SKM-1 (cell line): ENCODE measurements around the gene MLXIPL.
"Not testable (repeated sequence)": the region's sequence is repeated elsewhere in the genome, so short reads cannot be mapped to it uniquely, and the experiment has no call there.

ENCODE experiments used
- DNase-seq: peaks from one replicate; lab custom pipeline; 2025; ENCODE audit not compliant: unreplicated experiment; lab: John Stamatoyannopoulos, UW

Gene MLXIPL

DNA sequence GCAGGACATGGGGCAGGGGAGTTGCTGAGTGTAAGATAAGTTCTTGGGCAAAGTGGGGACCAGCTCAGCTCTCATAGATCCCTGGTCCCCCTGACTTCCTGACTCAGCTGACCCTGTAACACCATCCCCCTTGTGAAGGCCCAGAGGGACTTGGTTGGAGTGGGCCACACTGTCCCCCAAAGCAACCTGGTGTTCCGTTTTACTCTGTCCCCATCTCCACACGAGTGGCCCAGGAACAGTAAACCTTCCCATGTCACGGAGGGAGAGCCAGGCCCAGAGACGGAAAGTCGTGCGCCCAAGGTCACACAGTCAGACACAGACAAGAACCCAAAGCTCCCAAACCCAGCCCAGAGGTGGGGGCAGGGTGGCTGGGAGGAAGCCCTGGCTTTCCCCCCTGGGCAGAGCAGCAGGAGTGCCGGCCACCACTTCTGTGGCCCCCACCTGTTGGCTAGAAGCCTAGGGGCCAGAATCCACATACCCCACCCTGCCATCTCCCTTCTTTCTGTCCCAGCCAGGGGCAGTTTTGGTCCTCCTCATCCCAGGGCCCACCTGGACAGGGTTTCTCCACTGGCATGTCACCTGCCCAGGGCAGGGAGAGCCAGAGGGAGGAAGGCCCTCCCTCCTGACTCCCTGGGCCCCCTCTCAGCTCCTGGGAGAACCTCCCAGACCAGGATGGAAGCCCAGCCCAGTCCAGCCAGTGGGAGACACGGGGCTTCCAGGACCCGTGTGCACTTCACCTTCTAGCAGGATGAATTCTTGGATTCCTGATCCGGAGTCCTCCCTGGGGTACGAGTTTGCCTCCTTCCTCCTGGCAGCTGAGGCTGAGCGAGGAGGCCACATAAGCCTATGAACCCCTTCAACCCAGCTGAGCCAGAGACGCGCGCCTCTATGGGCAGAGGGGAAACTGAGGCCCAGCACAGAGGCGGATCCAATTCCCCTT lies 22.7 kb upstream of the MLXIPL start:
- DNase-seq, result no peak

DNA sequence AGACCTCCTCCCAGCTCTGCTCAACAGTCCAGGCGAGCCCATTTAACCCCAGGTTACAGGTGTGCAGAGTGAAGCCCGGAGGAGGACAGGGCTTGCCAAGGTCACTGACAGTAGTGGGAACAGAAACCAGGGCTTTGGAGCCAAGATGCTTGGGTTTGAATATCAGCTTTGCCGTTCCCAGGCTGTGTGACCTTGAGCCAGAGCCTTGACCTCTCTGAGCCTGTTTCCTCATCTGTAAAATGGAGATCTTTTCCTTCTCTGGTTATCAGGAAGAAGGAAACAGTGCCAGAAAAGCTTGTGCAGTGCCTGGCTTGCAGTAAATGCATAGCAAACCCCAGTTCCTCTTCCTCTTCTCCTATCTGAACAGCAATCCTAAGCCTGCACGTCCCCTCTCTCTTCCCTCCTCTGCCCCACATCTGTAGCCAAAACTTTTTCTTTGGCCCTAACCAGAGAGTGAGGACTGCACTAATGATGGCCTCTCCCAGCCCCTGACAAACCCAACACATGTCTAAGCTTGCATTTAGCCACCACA lies 21.4 kb upstream of the MLXIPL start:
- no peak for DNase-seq

GRCh38 chr7:73644688-73645286 lies 20.5 kb upstream of the MLXIPL start:
- no peak for DNase-seq

DNA sequence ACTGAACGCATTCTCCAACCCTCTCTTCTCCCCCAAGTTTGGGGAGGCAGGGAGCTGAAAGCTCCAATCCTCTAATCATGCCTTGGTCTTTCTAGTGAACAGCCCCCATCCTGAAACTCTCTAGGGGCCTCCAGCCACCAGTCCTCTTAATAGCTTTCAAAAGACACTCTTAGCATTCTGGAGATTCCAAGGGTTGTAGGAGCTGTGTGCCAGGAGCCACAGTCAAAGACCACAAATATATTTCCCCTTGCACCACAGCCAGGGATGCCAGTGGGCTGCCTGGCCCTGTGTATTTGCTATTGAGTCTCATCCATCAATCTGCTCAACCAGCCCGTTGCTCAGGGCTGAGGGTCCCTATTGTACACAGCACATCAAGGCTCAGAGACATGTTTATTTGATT lies 18.5 kb upstream of the MLXIPL start:
- DNase-seq, result no peak

DNA sequence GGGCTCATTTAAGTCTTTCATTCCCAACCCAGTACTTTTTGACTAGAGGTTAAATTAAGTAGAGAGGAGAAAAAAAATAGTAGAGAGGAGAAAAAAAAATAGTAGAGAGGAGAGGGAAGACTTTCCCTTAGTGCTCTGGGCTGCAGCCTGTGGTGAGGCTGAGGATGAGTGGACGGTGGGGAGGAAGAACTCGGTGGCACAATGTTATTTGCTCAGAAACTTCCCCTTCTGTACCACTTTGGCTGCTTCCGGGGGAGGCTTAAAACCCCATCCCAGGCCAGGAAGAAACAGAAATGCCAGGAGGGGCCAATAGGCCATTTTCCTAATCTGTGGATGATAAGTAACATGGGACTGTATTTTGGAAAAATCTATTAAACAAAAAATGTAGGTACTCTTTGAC lies 14.6 kb upstream of the MLXIPL start:
- DNase-seq, result no peak

DNA sequence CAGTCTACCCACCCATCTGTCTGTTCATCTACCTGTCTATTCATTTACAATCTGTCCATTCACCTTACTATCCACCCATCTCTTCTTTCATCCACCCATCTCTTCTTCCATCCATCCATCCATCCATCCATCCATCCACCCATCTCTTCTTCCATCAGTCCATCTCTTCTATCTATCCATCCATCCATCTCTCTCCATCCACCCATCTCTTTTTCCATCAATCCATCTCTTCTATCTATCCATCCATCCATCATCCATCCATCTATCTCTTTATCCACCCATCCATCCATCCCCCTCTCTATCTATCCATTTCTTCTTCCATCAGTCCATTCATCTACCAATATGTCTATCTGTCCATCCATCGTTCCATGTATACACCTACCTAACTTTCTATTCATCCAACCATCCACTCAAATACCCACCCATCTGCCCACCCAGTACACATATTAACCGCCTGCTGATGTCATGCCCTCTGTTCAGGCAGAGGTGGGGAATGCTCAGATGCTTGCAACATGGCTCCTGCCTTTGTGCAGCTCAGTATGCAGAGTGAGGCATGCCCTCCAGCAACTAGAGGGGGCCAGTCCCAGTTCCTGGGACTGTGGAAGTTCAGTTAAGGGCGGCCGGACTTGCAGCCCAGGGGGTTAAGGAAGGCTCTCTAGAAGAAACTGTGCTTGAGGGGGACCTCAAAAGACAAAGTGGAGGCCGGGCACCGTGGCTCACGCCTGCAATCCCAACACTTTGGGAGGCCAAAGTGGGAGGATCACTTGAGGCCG lies 11.3 kb upstream of the MLXIPL start:
- no peak for DNase-seq

DNA sequence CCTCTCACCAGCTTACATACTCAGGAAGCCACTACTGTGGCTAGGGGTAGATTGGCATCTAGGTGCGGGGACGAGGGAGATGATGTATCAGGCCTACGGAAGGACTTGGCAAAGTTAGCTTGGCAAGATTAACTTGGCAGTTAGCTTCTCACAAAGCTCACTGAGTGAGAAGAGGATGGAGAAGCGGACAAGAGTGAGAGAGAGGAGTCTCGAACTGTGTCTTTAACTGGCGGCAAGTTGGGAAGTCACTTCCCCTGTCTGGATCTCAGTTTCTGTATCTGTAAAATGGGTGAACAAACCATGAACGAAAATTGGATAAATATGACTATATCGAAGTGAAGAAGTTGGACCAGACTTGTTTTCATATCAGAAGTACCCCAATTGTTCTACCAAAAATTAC lies 9.5 kb upstream of the MLXIPL start:
- DNase-seq, result no peak

GRCh38 chr7:73633323-73633722 lies 9.0 kb upstream of the MLXIPL start:
- no peak for DNase-seq

DNA sequence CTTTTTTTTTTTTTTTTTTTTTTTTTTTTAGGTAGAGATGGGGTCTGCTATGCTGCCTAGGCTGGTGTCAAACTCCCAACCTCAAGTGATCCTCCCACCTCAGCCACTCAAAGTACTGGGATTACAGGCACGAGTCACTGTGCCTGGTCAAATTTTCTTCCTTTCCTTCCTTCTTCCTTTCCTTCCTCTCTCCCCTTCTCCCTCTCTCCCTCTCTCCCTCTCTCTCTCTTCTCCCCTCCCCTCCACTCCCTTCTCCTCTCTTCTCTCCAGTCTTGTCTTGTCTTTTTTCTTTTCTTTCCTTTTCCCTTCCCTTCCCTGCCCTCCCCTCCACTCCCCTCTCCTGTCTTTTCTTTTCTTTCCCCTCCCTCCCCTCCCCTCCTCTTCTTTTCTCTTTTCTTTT lies 7.2 kb upstream of the MLXIPL start:
- DNase-seq, result no peak

- no peak for DNase-seq
Measured at GRCh38 chr7:73628504-73628903, 4.2 kb upstream of the MLXIPL start.

DNA sequence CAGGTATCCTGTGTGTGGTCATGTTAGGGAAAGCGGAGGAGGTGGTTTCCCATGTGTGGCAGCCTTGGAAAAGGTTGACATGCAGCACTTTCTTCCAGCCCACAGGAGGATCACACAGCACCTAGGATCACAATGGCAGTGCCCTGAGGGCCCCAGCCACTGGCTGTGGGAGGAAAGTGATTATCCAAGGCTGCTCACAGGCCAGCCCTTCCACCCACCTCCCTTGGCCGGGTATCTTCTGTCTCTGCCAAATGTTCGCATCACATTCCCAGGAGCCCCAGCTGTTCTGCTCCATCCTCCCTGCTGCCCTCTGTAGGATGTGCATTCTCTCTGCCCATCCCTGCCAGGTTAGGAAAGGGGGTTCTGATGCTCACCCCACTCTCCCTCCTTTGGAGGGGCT lies 2.5 kb upstream of the MLXIPL start:
- DNase-seq, result no peak

DNA sequence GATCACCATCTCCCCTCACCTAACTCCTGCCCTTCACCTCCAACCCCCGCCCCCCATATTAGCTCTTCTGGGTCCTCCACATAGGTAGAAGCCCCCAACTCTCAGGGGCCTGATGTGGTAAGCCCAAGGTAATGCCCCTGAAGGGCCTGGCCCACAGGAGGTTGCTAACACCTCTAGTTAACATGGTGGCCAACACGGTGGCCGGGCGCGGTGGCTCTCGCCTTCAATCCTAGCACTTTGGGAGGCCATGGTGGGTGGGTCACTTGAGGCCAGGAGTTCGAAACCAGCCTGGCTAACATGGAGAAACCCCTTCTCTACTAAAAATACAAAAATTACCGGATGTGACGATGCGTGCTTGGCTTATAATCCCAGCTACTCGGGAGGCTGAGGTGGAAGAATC lies 954 bp upstream of the MLXIPL start:
- DNase-seq, result no peak

DNA sequence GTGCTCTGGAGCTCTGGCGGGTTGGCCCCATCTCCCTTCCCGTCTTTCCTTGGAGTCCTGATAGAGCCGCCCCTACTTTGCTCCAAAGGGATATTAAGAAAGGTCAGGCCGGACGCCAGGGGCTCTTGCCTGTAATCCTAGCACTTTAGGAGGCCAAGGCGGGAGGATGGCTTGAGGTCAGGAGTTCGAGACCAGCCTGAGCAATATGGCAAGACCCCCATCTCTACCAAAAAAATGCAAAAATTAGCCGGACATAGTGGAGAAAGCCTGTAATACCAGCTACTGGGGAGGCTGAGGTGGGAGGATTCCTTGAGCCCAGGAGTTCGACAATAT lies 313 bp upstream of the MLXIPL start:
- DNase-seq, result no peak

DNA sequence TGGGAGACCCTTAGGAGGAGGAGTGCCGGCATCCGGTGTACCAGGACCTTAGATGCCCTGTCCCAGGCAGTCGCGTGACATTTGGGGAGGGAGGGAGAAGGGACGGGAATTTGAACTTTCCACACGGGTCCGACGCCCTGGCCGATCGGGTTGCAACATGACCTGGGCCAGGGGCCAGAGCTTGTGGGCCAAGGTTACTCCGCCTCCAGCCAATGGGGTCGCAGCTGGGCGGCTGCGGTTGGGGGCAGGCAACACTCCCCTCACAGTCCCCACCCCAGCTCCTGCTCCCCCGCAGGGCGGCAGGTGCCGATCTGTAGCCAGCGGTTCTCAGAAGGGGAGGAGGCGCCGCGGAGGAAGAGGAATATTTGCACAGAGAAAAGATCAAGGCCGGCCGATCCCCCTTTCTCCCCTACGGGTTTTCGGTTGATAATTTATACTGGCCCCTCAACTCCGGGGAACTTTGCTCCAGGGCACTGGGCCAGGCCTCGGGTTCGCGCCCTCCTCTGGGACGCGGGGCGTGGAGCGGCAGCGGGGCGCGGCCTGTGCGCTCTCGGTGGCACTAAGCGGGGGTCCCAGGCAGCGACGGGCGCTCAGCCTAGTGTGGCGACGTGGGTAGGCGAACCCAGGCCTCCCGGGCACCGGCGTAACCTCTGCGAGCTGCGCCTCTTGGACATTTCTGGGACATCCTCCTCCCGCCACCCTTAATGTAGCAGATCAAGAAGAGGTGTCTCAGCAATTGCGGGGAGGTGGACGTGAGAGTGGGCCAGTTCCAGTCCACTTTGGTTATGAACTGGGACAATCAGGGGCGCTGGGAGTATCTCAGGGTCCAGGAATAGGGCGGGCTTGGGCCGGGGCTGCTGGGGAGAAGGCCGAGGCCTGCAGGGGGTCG lies 1.2 kb downstream of the MLXIPL start:
- no peak for DNase-seq

DNA sequence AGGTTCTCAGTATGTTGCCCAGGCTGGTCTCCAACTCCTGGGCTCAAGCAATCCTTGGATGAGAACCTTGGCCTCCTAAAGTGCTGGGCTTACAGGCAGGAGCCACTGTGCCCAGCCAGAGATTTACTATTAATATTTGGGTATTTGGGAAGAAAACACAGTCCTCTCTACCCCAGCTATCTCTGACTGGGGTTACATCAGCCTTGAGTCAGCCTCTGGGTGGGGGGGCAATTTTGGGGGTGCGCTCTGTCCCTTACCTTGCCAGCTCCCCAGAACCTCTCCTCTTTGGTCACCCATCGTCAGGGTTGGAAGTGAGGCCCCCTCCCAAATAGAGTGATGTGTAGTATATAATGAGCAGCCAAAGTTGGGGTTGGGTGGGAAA lies 1.8 kb downstream of the MLXIPL start:
- DNase-seq, result no peak

DNA sequence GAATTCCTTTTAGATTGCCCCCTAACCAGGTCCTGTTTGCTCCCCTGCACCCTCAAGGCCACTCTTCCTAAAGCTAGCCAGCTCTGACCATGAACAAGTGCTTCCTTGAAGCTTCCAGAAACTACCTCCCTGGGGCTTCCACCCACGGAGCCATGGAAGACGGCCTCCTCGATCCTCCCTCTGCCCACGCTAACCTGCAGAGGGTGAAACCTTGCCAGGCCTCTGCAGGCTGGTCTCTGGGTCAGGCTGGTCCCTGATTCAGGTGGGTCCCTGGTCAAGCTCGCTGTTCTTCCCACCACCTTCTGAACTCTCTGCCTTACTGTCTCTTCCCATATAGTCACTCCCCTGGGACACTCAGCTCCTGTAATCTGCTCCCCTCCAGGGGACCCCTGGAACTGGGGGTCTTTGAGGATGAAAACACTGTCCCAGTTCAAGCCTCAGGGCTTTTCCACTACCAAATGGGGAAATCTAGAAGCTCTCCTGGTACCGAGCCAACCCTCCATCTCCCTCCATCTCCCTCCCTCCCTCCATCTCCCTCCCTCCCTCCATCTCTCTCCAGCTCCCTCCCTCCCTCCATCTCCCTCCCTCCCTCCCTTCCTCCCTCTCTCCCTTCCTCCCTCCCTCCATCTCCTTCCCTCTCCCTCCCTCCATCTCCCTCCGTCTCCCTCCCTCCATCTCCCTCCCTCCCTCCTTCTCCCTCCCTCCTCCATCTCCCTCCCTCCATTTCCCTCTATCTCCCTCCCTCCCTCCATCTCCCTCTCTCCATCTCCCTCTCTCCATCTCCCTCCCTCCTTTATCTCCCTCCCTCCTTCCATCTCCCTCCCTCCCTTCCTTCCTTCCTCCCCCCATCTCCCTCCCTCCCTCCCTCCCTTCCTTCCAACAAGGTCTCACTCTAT lies 2.9 kb downstream of the MLXIPL start:
- no peak for DNase-seq

- DNase-seq, result not testable (repeated sequence)
Measured at GRCh38 chr7:73619394-73619793, 4.9 kb downstream of the MLXIPL start.

GRCh38 chr7:73618538-73618937 lies 5.8 kb downstream of the MLXIPL start:
- DNase-seq, result no peak

GRCh38 chr7:73617520-73617919 lies 6.8 kb downstream of the MLXIPL start:
- DNase-seq, result not testable (repeated sequence)

- no peak for DNase-seq
Measured at GRCh38 chr7:73615886-73616285, 8.4 kb downstream of the MLXIPL start.
